Fibroblast of lung (primary cell): ENCODE data around the gene ITPK1. TPM values are rescaled to one million over a fixed set of nuclear protein-coding genes. Genes with fewer than 3 reads are reported as not detected.

ENCODE experiments used
- DNase-seq, 2 donors: peaks; one replicate each; pipeline versions ENCODE4 v3.0.0 to v3.0.0-alpha.2; 2010; ENCODE audit warnings: low read depth in 2 of 2
- H2AFZ ChIP-seq: 2 replicates; pipeline ENCODE4 v1.5.1; 2012; ENCODE audit warnings: low read length, control low read depth, inconsistent platforms
- H3K27ac ChIP-seq: 2 replicates; pipeline ENCODE4 v1.5.1; 2011; ENCODE audit warnings: low read length, control low read depth; ENCODE audit not compliant: insufficient read depth
- H3K27me3 ChIP-seq: 2 replicates; pipeline ENCODE4 v1.5.1; 2011; ENCODE audit warnings: mild to moderate bottlenecking, low read length; ENCODE audit not compliant: control insufficient read depth, insufficient read depth
- H3K36me3 ChIP-seq: 2 replicates; pipeline ENCODE4 v1.5.1; 2011; ENCODE audit warnings: low read length; ENCODE audit not compliant: control insufficient read depth, insufficient read depth
- H3K4me1 ChIP-seq: 2 replicates; pipeline ENCODE4 v1.5.1; 2011; ENCODE audit warnings: low read length; ENCODE audit not compliant: control insufficient read depth, insufficient read depth; ENCODE audit errors: extremely low read depth
- H3K4me2 ChIP-seq: 2 replicates; pipeline ENCODE4 v1.5.1; 2011; ENCODE audit warnings: low read length, control low read depth; ENCODE audit not compliant: insufficient read depth; ENCODE audit errors: extremely low read depth
- H3K4me3 ChIP-seq, 4 experiments: fragments of 200-600 bp in 1 of 4; sonication (generic) in 1 of 4; replicated peaks in 1 of 4; 2 replicates each; pipeline ENCODE4 v1.5.1; 2011 to 2016; ENCODE audit warnings: low read length in 4 of 4, low read depth in 3 of 4, mild to moderate bottlenecking in 3 of 4, control low read depth in 2 of 4, inconsistent platforms in 1 of 4, mixed read lengths in 1 of 4; ENCODE audit not compliant: insufficient read depth in 1 of 4; ENCODE audit errors: control extremely low read depth in 1 of 4
- H3K79me2 ChIP-seq: 2 replicates; pipeline ENCODE4 v1.5.1; 2012; ENCODE audit warnings: mild to moderate bottlenecking, low read length, inconsistent platforms; ENCODE audit not compliant: control insufficient read depth, insufficient read depth
- H3K9ac ChIP-seq: 2 replicates; pipeline ENCODE4 v1.5.1; 2011; ENCODE audit warnings: mild to moderate bottlenecking, low read length, control low read depth; ENCODE audit not compliant: insufficient read depth
- H3K9me3 ChIP-seq: 2 replicates; pipeline ENCODE4 v1.5.1; 2012; ENCODE audit warnings: low read depth, low read length; ENCODE audit not compliant: control insufficient read depth, insufficient read depth
- H4K20me1 ChIP-seq: 2 replicates; pipeline ENCODE4 v1.5.1; 2011; ENCODE audit warnings: low read length; ENCODE audit not compliant: control insufficient read depth, insufficient read depth; ENCODE audit errors: extremely low read depth
- CTCF ChIP-seq, 2 donors: IDR thresholded peaks in 1 of 2; conservative IDR thresholded peaks in 1 of 2; 1 replicate in 1 of 2; 2 replicates in 1 of 2; pipeline ENCODE4 v1.5.1; 2011 to 2012; ENCODE audit warnings: low read length in 2 of 2, control low read depth in 1 of 2, inconsistent platforms in 1 of 2, low read depth in 1 of 2, mild to moderate bottlenecking in 1 of 2
- EZH2 ChIP-seq: IDR thresholded peaks from 2 replicates; pipeline ENCODE4 v1.5.1; 2012; ENCODE audit warnings: low read length, control low read depth, mild to moderate bottlenecking; ENCODE audit errors: missing control alignments
- polyA plus RNA-seq, 2 donors: library from polyadenylated mRNA; depleted of rRNA in 1 of 2; stranded (reverse) in 1 of 2; unstranded in 1 of 2; fragments of >200 nt; gene quantifications; 2 replicates each; pipeline ENCODE4 v1.2.1, GENCODE V29; 2011 to 2012; ENCODE audit warnings: missing spikeins in 1 of 2
- total RNA-seq: library from RNA; depleted of rRNA; stranded (reverse); fragments of >200 nt; gene quantifications from 2 replicates; pipeline ENCODE4 v1.2.1, GENCODE V29; 2014

Gene ITPK1
- total and polyA plus RNA-seq, 2 donors (not counting 1 experiment from before 2014, with no cell fraction given): 9.2 to 23.1 TPM

GRCh38 chr14:93027810-93028723 is 87.7 kb downstream of the ITPK1 start:
- H3K4me3 ChIP-seq: no peak overlapping the region
- DNase-seq: no peak
- peaks cover 4% of the 10 kb centered on the region for H3K4me1 ChIP-seq
- H3K4me2 ChIP-seq: no peak overlapping the region
- no peak for TF ChIP-seq CTCF (conservative IDR thresholded peaks at IDR 0.05 in 1 of 2, IDR thresholded peaks at IDR 0.05 in 1 of 2; ENCODE audit: low read depth in 1 of 2, low read length in 2 of 2)
- TF ChIP-seq EZH2: no peak
- no peaks in the 10 kb centered on the region for H3K9me3 ChIP-seq
- no peaks in the 10 kb centered on the region for H3K79me2 ChIP-seq
- H3K27ac ChIP-seq: no peak overlapping the region
- no peaks in the 10 kb centered on the region for H4K20me1 ChIP-seq
- H3K27me3 ChIP-seq: no peaks in the 10 kb centered on the region
- H3K9ac ChIP-seq: no peak overlapping the region
- H3K36me3 ChIP-seq: no peaks in the 10 kb centered on the region
- no peak overlapping the region for H2AFZ ChIP-seq

- Histone ChIP-seq H3K4me3 (no peak overlapping the region), H3K27ac (no peak overlapping the region), H3K4me1 (no peaks in the 10 kb centered on the region), H2AFZ (no peak overlapping the region), H3K4me2 (no peak overlapping the region), H3K79me2 (no peaks in the 10 kb centered on the region), H3K9ac (no peak overlapping the region), H3K27me3 (no peaks in the 10 kb centered on the region), H4K20me1 (no peaks in the 10 kb centered on the region), H3K36me3 (no peaks in the 10 kb centered on the region), H3K9me3 (no peaks in the 10 kb centered on the region)
- TF ChIP-seq CTCF (conservative IDR thresholded peaks at IDR 0.05 in 1 of 2, IDR thresholded peaks at IDR 0.05 in 1 of 2; ENCODE audit: low read depth in 1 of 2, low read length in 2 of 2) (no peak), EZH2 (no peak)
- DNase-seq: no peak
Observed at GRCh38 chr14:93026339-93026738, 89.4 kb downstream of the ITPK1 start.

- TF ChIP-seq EZH2 (no peak), CTCF (conservative IDR thresholded peaks at IDR 0.05 in 1 of 2, IDR thresholded peaks at IDR 0.05 in 1 of 2; ENCODE audit: low read depth in 1 of 2, low read length in 2 of 2) (no peak)
- no peak overlapping the region for H3K27ac ChIP-seq
- no peaks in the 10 kb centered on the region for H3K79me2 ChIP-seq
- no peak for DNase-seq
- H3K9ac ChIP-seq: no peak overlapping the region
- H4K20me1 ChIP-seq: no peaks in the 10 kb centered on the region
- H3K4me2 ChIP-seq: no peak overlapping the region
- H3K36me3 ChIP-seq: no peaks in the 10 kb centered on the region
- H3K4me1 ChIP-seq: no peaks in the 10 kb centered on the region
- no peak overlapping the region for H3K4me3 ChIP-seq
- H2AFZ ChIP-seq: no peak overlapping the region
- H3K9me3 ChIP-seq: no peaks in the 10 kb centered on the region
- H3K27me3 ChIP-seq: no peaks in the 10 kb centered on the region
Observed at GRCh38 chr14:93025055-93025454, 90.7 kb downstream of the ITPK1 start.
